ENCODE data around the gene SMTN.

SMTN gene

GRCh38 chr22:31125521-31126117 lies 44.5 kb downstream of the SMTN start:
- no peak for DNase-seq (ENCODE audit: extremely low read depth in 1 of 2, low read depth in 1 of 2)

- DNase-seq (ENCODE audit: extremely low read depth in 1 of 2, low read depth in 1 of 2) = no peak
Observed at GRCh38 chr22:31126128-31126868, 45.2 kb downstream of the SMTN start.

GRCh38 chr22:31126869-31127175 lies 45.7 kb downstream of the SMTN start:
- DNase-seq (ENCODE audit: extremely low read depth in 1 of 2, low read depth in 1 of 2) = no peak

- no peak for DNase-seq (ENCODE audit: extremely low read depth in 1 of 2, low read depth in 1 of 2)
Observed at GRCh38 chr22:31127181-31127772, 46.2 kb downstream of the SMTN start.

GRCh38 chr22:31128156-31128555 lies 47.0 kb downstream of the SMTN start:
- no peak for DNase-seq (ENCODE audit: extremely low read depth in 1 of 2, low read depth in 1 of 2)

GRCh38 chr22:31130873-31131272 lies 49.8 kb downstream of the SMTN start:
- no peak for DNase-seq (ENCODE audit: extremely low read depth in 1 of 2, low read depth in 1 of 2)

GRCh38 chr22:31133911-31134310 lies 52.8 kb downstream of the SMTN start:
- DNase-seq (ENCODE audit: extremely low read depth in 1 of 2, low read depth in 1 of 2) = no peak

GRCh38 chr22:31134688-31135087 lies 53.6 kb downstream of the SMTN start:
- DNase-seq (ENCODE audit: extremely low read depth in 1 of 2, low read depth in 1 of 2) = no peak

GRCh38 chr22:31135706-31136105 lies 54.6 kb downstream of the SMTN start:
- DNase-seq (ENCODE audit: extremely low read depth in 1 of 2, low read depth in 1 of 2) = no peak

GRCh38 chr22:31136155-31136554 lies 55.0 kb downstream of the SMTN start:
- no peak for DNase-seq (ENCODE audit: extremely low read depth in 1 of 2, low read depth in 1 of 2)

- no peak for DNase-seq (ENCODE audit: extremely low read depth in 1 of 2, low read depth in 1 of 2)
Observed at GRCh38 chr22:31136711-31137110, 55.6 kb downstream of the SMTN start.

GRCh38 chr22:31137721-31138120 lies 56.6 kb downstream of the SMTN start:
- DNase-seq (ENCODE audit: extremely low read depth in 1 of 2, low read depth in 1 of 2) = no peak

GRCh38 chr22:31138126-31138525 lies 57.0 kb downstream of the SMTN start:
- no peak for DNase-seq (ENCODE audit: extremely low read depth in 1 of 2, low read depth in 1 of 2)

- DNase-seq (ENCODE audit: extremely low read depth in 1 of 2, low read depth in 1 of 2) = no peak
Observed at GRCh38 chr22:31139066-31139465, 57.9 kb downstream of the SMTN start.

- DNase-seq (ENCODE audit: extremely low read depth in 1 of 2, low read depth in 1 of 2) = no peak
Observed at GRCh38 chr22:31139866-31140716, 59.0 kb downstream of the SMTN start, which contains the start of gene PLA2G3. PLA2G3 (minus strand) TSS chr22:31140508; CDS start chr22:31140354, 154 bp downstream.

GRCh38 chr22:31140746-31141145 lies 59.6 kb downstream of the SMTN start:
- DNase-seq (ENCODE audit: extremely low read depth in 1 of 2, low read depth in 1 of 2) = no peak

- no peak for DNase-seq (ENCODE audit: extremely low read depth in 1 of 2, low read depth in 1 of 2)
Observed at GRCh38 chr22:31141551-31141950, 60.4 kb downstream of the SMTN start.

- DNase-seq (ENCODE audit: extremely low read depth in 1 of 2, low read depth in 1 of 2) = no peak
Observed at GRCh38 chr22:31142285-31142684, 61.2 kb downstream of the SMTN start.

GRCh38 chr22:31143038-31143437 lies 61.9 kb downstream of the SMTN start:
- DNase-seq (ENCODE audit: extremely low read depth in 1 of 2, low read depth in 1 of 2) = no peak

GRCh38 chr22:31143537-31143936 lies 62.4 kb downstream of the SMTN start:
- DNase-seq (ENCODE audit: extremely low read depth in 1 of 2, low read depth in 1 of 2) = no peak

- DNase-seq (ENCODE audit: extremely low read depth in 1 of 2, low read depth in 1 of 2) = no peak
Observed at GRCh38 chr22:31144223-31144622, 63.1 kb downstream of the SMTN start.

Measured in stimulated activated CD8-positive, alpha-beta memory T cell treated with anti-CD3 and anti-CD28 coated beads, Interleukin-7, amount 100 ng/mL, for 48 hours (primary cell).